ENCODE results near the gene WRNIP1. TPM values are rescaled to one million over a fixed set of nuclear protein-coding genes. Genes with fewer than 3 reads are reported as not detected.

Gene WRNIP1
- total RNA-seq, 1 experiment from 2014 or later = 36.3 TPM

DNA sequence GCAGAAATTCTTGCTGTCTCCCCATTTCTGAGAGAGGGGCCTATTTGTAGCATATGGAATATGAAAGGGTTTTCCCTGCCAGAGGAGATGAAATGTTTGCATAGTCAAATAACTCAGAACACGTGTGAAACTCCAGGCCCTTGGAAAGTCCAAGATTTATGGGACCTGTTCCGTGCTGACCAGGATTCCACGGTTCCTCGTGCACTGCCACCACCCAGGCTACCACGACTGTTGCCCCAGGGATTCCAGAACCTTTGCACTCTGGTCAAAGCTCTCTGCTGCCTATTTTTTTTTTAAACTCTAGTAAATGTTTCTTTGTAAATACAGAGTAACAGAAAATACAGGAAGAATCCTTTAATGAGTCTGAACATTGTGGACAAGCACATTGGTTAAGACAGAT lies 49.5 kb upstream of the WRNIP1 start (continued):
- no peak for TF ChIP-seq PRDM15 (CRISPR knock-in tag; IDR thresholded peaks at IDR 0.05)

DNA sequence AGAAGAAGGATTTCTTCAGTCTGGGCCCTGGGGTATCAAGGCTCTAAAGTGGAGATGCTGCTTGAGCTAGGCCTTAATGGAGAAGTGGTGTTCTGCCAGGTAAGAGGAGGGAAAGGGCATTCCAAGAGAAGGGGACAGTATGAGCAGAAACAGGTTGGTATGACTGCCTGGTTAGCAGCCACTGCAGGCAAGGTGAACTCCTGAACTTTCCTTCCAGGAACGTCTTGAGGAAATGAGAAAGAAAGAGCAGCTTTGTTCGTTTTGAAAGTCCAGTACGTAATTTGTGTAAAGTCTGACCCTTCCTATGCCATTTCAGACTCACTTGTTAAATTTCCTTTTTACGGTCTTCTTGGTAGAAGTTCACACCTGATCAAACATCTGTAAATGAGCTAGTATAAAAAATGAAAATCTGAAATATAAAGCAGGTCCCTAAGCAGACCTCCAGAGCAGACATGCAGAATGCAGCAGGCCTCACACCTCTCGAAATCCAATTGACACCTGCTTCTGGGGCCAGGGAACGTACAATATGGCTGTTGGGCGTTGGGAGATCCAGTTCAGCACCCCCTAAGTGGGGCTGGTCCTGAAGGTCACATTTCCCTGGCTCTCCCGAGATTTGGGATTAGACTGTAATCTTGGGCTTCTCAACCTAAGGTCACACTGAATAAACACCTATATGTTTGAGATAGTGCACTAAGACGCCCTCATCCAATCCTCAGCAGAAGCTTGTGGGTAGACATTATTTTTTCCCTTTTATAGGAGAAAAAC lies 48.1 kb upstream of the WRNIP1 start:
- DNase-seq (ENCODE audit: low spot score) (no peak), ATAC-seq (no peak)
- TF ChIP-seq USF1 (CRISPR knock-in tag; IDR thresholded peaks at IDR 0.05) (no peak), ZNF396 (CRISPR knock-in tag; IDR thresholded peaks at IDR 0.05; ENCODE audit: borderline replicate concordance) (no peak), RELA (CRISPR knock-in tag; IDR thresholded peaks at IDR 0.05; ENCODE audit: borderline replicate concordance) (no peak), TEAD1 (CRISPR knock-in tag; IDR thresholded peaks at IDR 0.05) (no peak), TCF7 (CRISPR knock-in tag; IDR thresholded peaks at IDR 0.05; ENCODE audit: low read depth) (no peak)
- TF ChIP-seq, protein P1, sequence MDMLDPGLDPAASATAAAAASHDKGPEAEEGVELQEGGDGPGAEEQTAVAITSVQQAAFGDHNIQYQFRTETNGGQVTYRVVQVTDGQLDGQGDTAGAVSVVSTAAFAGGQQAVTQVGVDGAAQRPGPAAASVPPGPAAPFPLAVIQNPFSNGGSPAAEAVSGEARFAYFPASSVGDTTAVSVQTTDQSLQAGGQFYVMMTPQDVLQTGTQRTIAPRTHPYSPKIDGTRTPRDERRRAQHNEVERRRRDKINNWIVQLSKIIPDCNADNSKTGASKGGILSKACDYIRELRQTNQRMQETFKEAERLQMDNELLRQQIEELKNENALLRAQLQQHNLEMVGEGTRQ (CRISPR knock-in tag; IDR thresholded peaks at IDR 0.05) = no peak
- TF ChIP-seq, protein P2, sequence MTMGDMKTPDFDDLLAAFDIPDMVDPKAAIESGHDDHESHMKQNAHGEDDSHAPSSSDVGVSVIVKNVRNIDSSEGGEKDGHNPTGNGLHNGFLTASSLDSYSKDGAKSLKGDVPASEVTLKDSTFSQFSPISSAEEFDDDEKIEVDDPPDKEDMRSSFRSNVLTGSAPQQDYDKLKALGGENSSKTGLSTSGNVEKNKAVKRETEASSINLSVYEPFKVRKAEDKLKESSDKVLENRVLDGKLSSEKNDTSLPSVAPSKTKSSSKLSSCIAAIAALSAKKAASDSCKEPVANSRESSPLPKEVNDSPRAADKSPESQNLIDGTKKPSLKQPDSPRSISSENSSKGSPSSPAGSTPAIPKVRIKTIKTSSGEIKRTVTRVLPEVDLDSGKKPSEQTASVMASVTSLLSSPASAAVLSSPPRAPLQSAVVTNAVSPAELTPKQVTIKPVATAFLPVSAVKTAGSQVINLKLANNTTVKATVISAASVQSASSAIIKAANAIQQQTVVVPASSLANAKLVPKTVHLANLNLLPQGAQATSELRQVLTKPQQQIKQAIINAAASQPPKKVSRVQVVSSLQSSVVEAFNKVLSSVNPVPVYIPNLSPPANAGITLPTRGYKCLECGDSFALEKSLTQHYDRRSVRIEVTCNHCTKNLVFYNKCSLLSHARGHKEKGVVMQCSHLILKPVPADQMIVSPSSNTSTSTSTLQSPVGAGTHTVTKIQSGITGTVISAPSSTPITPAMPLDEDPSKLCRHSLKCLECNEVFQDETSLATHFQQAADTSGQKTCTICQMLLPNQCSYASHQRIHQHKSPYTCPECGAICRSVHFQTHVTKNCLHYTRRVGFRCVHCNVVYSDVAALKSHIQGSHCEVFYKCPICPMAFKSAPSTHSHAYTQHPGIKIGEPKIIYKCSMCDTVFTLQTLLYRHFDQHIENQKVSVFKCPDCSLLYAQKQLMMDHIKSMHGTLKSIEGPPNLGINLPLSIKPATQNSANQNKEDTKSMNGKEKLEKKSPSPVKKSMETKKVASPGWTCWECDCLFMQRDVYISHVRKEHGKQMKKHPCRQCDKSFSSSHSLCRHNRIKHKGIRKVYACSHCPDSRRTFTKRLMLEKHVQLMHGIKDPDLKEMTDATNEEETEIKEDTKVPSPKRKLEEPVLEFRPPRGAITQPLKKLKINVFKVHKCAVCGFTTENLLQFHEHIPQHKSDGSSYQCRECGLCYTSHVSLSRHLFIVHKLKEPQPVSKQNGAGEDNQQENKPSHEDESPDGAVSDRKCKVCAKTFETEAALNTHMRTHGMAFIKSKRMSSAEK (CRISPR knock-in tag; IDR thresholded peaks at IDR 0.05; ENCODE audit: borderline replicate concordance) = no peak
- Mint-ChIP-seq H3K36me3 (peaks cover 7% of the 10 kb centered on the region), H3K27me3 (ENCODE audit: low read depth) (0 out of 2 replicates have a peak, but pooled peaks cover 4% of the 10 kb centered on the region), H3K27ac (no peak overlapping the region), H3K9me3 (peaks cover 28% of the 10 kb centered on the region), H3K4me1 (peaks cover 15% of the 10 kb centered on the region), H3K4me3 (no peak overlapping the region)
- ChIA-PET POLR2A (no interaction called here), CTCF (interaction anchor here (1.0 to 1.6 kb wide), 3 partner anchors 21 to 193 kb away, joined by 3 to 5 read pairs (median 3); no protein-coding TSS in a partner anchor)

- peaks cover 15% of the 10 kb centered on the region for H3K4me1 Mint-ChIP-seq
- ATAC-seq = no peak
Observed at GRCh38 chr6:2718334-2719092, 46.7 kb upstream of the WRNIP1 start.

More at GRCh38 chr6:2718334-2719092, 46.7 kb upstream of the WRNIP1 start:
- Mint-ChIP-seq H3K27ac (no peak overlapping the region), H3K9me3 (peaks cover 25% of the 10 kb centered on the region), H3K4me3 (no peak overlapping the region), H3K27me3 (ENCODE audit: low read depth) (0 out of 2 replicates have a peak, but pooled peaks cover 4% of the 10 kb centered on the region), H3K36me3 (peaks cover 8% of the 10 kb centered on the region)
- ChIA-PET CTCF (interaction anchor here (1.6 kb wide), 1 partner anchor 20 kb away, joined by 5 read pairs; no protein-coding TSS in a partner anchor), POLR2A (no interaction called here)
- no peak for TF ChIP-seq ATF3 (CRISPR knock-in tag; conservative IDR thresholded peaks at IDR 0.05)
- TF ChIP-seq ZNF263 (CRISPR knock-in tag; IDR thresholded peaks at IDR 0.05; ENCODE audit: low read depth) = no peak
- TF ChIP-seq OVOL2 (CRISPR knock-in tag; IDR thresholded peaks at IDR 0.05; ENCODE audit: borderline replicate concordance) = no peak
- TF ChIP-seq, protein P3, sequence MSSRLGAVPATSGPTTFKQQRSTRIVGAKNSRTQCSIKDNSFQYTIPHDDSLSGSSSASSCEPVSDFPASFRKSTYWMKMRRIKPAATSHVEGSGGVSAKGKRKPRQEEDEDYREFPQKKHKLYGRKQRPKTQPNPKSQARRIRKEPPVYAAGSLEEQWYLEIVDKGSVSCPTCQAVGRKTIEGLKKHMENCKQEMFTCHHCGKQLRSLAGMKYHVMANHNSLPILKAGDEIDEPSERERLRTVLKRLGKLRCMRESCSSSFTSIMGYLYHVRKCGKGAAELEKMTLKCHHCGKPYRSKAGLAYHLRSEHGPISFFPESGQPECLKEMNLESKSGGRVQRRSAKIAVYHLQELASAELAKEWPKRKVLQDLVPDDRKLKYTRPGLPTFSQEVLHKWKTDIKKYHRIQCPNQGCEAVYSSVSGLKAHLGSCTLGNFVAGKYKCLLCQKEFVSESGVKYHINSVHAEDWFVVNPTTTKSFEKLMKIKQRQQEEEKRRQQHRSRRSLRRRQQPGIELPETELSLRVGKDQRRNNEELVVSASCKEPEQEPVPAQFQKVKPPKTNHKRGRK (CRISPR knock-in tag; IDR thresholded peaks at IDR 0.05; ENCODE audit: borderline replicate concordance) = no peak
- no peak for TF ChIP-seq SOX15 (CRISPR knock-in tag; IDR thresholded peaks at IDR 0.05)
- TF ChIP-seq ZNF317 (CRISPR knock-in tag; IDR thresholded peaks at IDR 0.05; ENCODE audit: borderline replicate concordance, low read depth) = no peak
- TF ChIP-seq ZNF671 (CRISPR knock-in tag; IDR thresholded peaks at IDR 0.05) = no peak
- TF ChIP-seq GTF2I (CRISPR knock-in tag; conservative IDR thresholded peaks at IDR 0.05) = no peak
- no peak for DNase-seq (ENCODE audit: low spot score)

All from WTC11 (cell line).